Measurements from ENCODE around the gene PCDHA9. TPM values are rescaled to one million over a fixed set of nuclear protein-coding genes. Genes with fewer than 3 reads are reported as not detected.
A peak's percentile ranks its signal among the peaks of the same experiment; 100 is the strongest.
"Not testable (repeated sequence)": the region's sequence is repeated elsewhere in the genome, so short reads cannot be mapped to it uniquely, and the experiment has no call there.

The PCDHA9 gene
- total RNA-seq, 1 experiment from 2014 or later: 0.02 TPM

- Histone ChIP-seq H3K9me3 (replicated peaks) (no peaks in the 10 kb centered on the region), H3K27me3 (no peaks in the 10 kb centered on the region), H3K27ac (no peak overlapping the region), H3K4me1 (no peaks in the 10 kb centered on the region), H3K36me3 (no peaks in the 10 kb centered on the region), H3K4me3 (no peak overlapping the region)
- DNase-seq: no peak
Observed at GRCh38 chr5:140857177-140857986, 9.2 kb downstream of the PCDHA9 start.

- Histone ChIP-seq H3K27ac (no peak overlapping the region), H3K9me3 (replicated peaks) (no peaks in the 10 kb centered on the region), H3K4me1 (no peaks in the 10 kb centered on the region), H3K4me3 (no peak overlapping the region), H3K36me3 (no peaks in the 10 kb centered on the region), H3K27me3 (no peaks in the 10 kb centered on the region)
- DNase-seq: no peak
Observed at GRCh38 chr5:140857987-140858240, 9.7 kb downstream of the PCDHA9 start.

- Histone ChIP-seq H3K4me1 (no peaks in the 10 kb centered on the region), H3K4me3 (no peak overlapping the region), H3K36me3 (no peaks in the 10 kb centered on the region), H3K27ac (no peak overlapping the region), H3K9me3 (replicated peaks) (no peaks in the 10 kb centered on the region), H3K27me3 (no peaks in the 10 kb centered on the region)
- no peak for DNase-seq
Observed at GRCh38 chr5:140862441-140863295, 14.5 kb downstream of the PCDHA9 start.

GRCh38 chr5:140868721-140869554 is 20.8 kb downstream of the PCDHA9 start, which contains the start of gene PCDHA11:
Gene PCDHA11 (plus strand): TSS chr5:140868957. CDS start chr5:140869104, 147 bp downstream.
- peak in 1 of 2 experiments; percentile 9 for DNase-seq
- Histone ChIP-seq H3K27ac (no peak within 1 kb of the TSS), H3K4me3 (no peak within 1 kb of the TSS), H3K36me3 (no peaks in the 10 kb centered on the region), H3K9me3 (replicated peaks) (no peaks in the 10 kb centered on the region), H3K4me1 (no peaks in the 10 kb centered on the region), H3K27me3 (no peaks in the 10 kb centered on the region)

GRCh38 chr5:140869555-140869886 is 21.3 kb downstream of the PCDHA9 start:
- H3K27me3 ChIP-seq: no peaks in the 10 kb centered on the region
- DNase-seq: no peak
- H3K4me3 ChIP-seq: no peak overlapping the region
- H3K4me1 ChIP-seq: no peaks in the 10 kb centered on the region
- H3K9me3 ChIP-seq (replicated peaks): no peaks in the 10 kb centered on the region
- no peaks in the 10 kb centered on the region for H3K36me3 ChIP-seq
- no peak overlapping the region for H3K27ac ChIP-seq

GRCh38 chr5:140870221-140871201 is 22.3 kb downstream of the PCDHA9 start:
- no peak for DNase-seq
- Histone ChIP-seq H3K27me3 (no peaks in the 10 kb centered on the region), H3K4me1 (no peaks in the 10 kb centered on the region), H3K27ac (no peak overlapping the region), H3K36me3 (no peaks in the 10 kb centered on the region), H3K4me3 (no peak overlapping the region), H3K9me3 (replicated peaks) (no peaks in the 10 kb centered on the region)

- Histone ChIP-seq H3K4me1 (no peaks in the 10 kb centered on the region), H3K27me3 (no peaks in the 10 kb centered on the region), H3K27ac (no peak within 1 kb of the TSS), H3K9me3 (replicated peaks) (no peaks in the 10 kb centered on the region), H3K4me3 (no peak within 1 kb of the TSS), H3K36me3 (no peaks in the 10 kb centered on the region)
- no peak for DNase-seq
Observed at GRCh38 chr5:140875085-140876065, 27.2 kb downstream of the PCDHA9 start, which contains the start of gene PCDHA12. Gene PCDHA12 (plus strand): TSS chr5:140875308. CDS start chr5:140875473, 165 bp downstream.

- not testable (repeated sequence) for H3K9me3 ChIP-seq (replicated peaks); H3K36me3 ChIP-seq; H3K4me1 ChIP-seq; H3K27me3 ChIP-seq; H3K27ac ChIP-seq; DNase-seq; H3K4me3 ChIP-seq
Observed at GRCh38 chr5:140876541-140877261, 28.5 kb downstream of the PCDHA9 start.

- Histone ChIP-seq H3K36me3 (no peaks in the 10 kb centered on the region), H3K4me1 (no peaks in the 10 kb centered on the region), H3K27me3 (no peaks in the 10 kb centered on the region), H3K9me3 (replicated peaks) (no peaks in the 10 kb centered on the region), H3K27ac (no peak overlapping the region), H3K4me3 (no peak overlapping the region)
- no peak for DNase-seq
Observed at GRCh38 chr5:140877262-140877581, 29.0 kb downstream of the PCDHA9 start.

GRCh38 chr5:140881889-140882590 is 33.9 kb downstream of the PCDHA9 start, which contains the start of gene PCDHA13:
Gene PCDHA13 (plus strand): TSS chr5:140882124. CDS start chr5:140882269, 145 bp downstream.
- DNase-seq: no peak
- Histone ChIP-seq H3K27ac (no peak within 1 kb of the TSS), H3K4me3 (no peak within 1 kb of the TSS), H3K4me1 (no peaks in the 10 kb centered on the region), H3K27me3 (no peaks in the 10 kb centered on the region), H3K9me3 (replicated peaks) (no peaks in the 10 kb centered on the region), H3K36me3 (no peaks in the 10 kb centered on the region)

GRCh38 chr5:140882591-140882899 is 34.4 kb downstream of the PCDHA9 start:
- H3K4me3 ChIP-seq: no peak overlapping the region
- no peaks in the 10 kb centered on the region for H3K4me1 ChIP-seq
- DNase-seq: peak in 1 of 2 experiments; percentile 40
- no peaks in the 10 kb centered on the region for H3K9me3 ChIP-seq (replicated peaks)
- no peak overlapping the region for H3K27ac ChIP-seq
- H3K36me3 ChIP-seq: no peaks in the 10 kb centered on the region
- no peaks in the 10 kb centered on the region for H3K27me3 ChIP-seq

- Histone ChIP-seq H3K4me3 (no peak overlapping the region), H3K9me3 (replicated peaks) (no peaks in the 10 kb centered on the region), H3K4me1 (no peaks in the 10 kb centered on the region), H3K27me3 (peaks cover 3% of the 10 kb centered on the region; the same call in 1 of the 2 replicates), H3K36me3 (no peaks in the 10 kb centered on the region), H3K27ac (no peak overlapping the region)
- DNase-seq: no peak
Observed at GRCh38 chr5:140883373-140883772, 35.2 kb downstream of the PCDHA9 start.

All from SJCRH30 (cell line).